Ovary (tissue), 3 donors: ENCODE measurements around the gene BCKDK.
"Not testable (repeated sequence)": the region's sequence is repeated elsewhere in the genome, so short reads cannot be mapped to it uniquely, and the experiment has no call there.

ENCODE experiments used
- CTCF ChIP-seq, 3 donors: fragments of 450-650 bp in 2 of 3; fragments of 200-600 bp in 1 of 3; IDR thresholded peaks; one replicate each; pipeline versions ENCODE4 v1.5.1 to v1.8.0; 2016 to 2022; ENCODE audit warnings: antibody characterized with exemption in 3 of 3, mild to moderate bottlenecking in 1 of 3
- EP300 ChIP-seq: sonication (generic); formaldehyde crosslinking; IDR thresholded peaks from one replicate; pipeline ENCODE4 v1.6.1; 2017; ENCODE audit warnings: antibody characterized with exemption
- POLR2A ChIP-seq: fragments of 450-650 bp; IDR thresholded peaks from one replicate; pipeline ENCODE4 v1.6.1; 2017; ENCODE audit warnings: antibody characterized with exemption, mild to moderate bottlenecking, moderate library complexity
- donor health status: DM: no; HTN: no; CAD: no.

- TF ChIP-seq CTCF (IDR thresholded peaks at IDR 0.05); POLR2A; EP300: not testable (repeated sequence)
Observed at GRCh38 chr16:31141071-31141469, 32.9 kb downstream of the BCKDK start.
